ENCODE data around the gene CCL17.
"Not testable (repeated sequence)": the region's sequence is repeated elsewhere in the genome, so short reads cannot be mapped to it uniquely, and the experiment has no call there.

The CCL17 gene

GRCh38 chr16:57434003-57434402 is 29.4 kb downstream of the CCL17 start:
- TF ChIP-seq, protein P1, sequence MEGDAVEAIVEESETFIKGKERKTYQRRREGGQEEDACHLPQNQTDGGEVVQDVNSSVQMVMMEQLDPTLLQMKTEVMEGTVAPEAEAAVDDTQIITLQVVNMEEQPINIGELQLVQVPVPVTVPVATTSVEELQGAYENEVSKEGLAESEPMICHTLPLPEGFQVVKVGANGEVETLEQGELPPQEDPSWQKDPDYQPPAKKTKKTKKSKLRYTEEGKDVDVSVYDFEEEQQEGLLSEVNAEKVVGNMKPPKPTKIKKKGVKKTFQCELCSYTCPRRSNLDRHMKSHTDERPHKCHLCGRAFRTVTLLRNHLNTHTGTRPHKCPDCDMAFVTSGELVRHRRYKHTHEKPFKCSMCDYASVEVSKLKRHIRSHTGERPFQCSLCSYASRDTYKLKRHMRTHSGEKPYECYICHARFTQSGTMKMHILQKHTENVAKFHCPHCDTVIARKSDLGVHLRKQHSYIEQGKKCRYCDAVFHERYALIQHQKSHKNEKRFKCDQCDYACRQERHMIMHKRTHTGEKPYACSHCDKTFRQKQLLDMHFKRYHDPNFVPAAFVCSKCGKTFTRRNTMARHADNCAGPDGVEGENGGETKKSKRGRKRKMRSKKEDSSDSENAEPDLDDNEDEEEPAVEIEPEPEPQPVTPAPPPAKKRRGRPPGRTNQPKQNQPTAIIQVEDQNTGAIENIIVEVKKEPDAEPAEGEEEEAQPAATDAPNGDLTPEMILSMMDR (IDR thresholded peaks at IDR 0.05; ENCODE audit: insufficient read depth, missing control alignments) = no peak
- FAIRE-seq (no peak), DNase-seq (ENCODE audit: insufficient read length, low spot score) (no peak)

DNA sequence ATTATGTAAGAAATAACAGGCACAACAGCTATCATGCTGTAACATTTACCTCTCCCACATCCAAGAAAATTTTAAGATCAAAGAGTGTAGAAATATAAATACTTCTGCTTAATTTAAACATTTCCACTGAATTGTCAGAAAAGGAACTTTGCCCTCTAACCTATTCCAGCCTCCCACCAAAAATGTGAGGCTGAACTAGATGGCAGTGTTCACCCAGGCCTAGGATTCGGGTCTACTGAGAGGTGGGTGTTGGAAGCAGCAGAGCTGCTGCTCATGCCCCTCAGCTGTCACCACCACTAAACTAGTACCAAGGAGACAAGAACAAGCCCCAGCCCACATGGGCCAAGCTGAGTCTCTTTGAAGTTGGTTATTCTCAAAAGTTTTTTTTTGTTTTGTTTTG is 31.3 kb downstream of the CCL17 start:
- no peak for FAIRE-seq
- TF ChIP-seq, protein P1 (IDR thresholded peaks at IDR 0.05; ENCODE audit: insufficient read depth, missing control alignments) = no peak
- no peak for DNase-seq (ENCODE audit: insufficient read length, low spot score)

GRCh38 chr16:57439947-57440346 is 35.4 kb downstream of the CCL17 start:
- FAIRE-seq; DNase-seq (ENCODE audit: insufficient read length, low spot score): not testable (repeated sequence)

DNA sequence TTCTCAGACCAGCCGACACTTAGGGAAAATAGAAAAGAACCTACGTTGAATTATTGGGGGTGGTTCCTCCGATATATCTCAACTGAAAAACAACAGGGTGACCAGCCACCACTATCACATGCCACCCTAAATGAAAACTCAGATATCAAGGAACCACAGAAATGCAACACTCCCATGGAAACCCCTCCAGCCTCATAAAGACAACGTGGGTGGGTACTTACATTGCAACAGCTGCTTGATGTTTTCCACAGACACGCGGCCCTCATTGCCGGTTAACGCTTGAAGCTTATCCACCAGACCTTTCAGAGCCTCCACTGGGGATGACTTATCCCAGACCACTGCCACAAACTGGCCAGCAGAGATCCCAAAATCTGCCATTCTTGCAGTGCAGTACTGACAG is 36.0 kb downstream of the CCL17 start:
- not testable (repeated sequence) for DNase-seq (ENCODE audit: insufficient read length, low spot score); FAIRE-seq

GRCh38 chr16:57444711-57445110 is 40.1 kb downstream of the CCL17 start:
- FAIRE-seq (no peak), DNase-seq (ENCODE audit: insufficient read length, low spot score) (no peak)
- TF ChIP-seq, protein P1 (IDR thresholded peaks at IDR 0.05; ENCODE audit: insufficient read depth, missing control alignments) = no peak

DNA sequence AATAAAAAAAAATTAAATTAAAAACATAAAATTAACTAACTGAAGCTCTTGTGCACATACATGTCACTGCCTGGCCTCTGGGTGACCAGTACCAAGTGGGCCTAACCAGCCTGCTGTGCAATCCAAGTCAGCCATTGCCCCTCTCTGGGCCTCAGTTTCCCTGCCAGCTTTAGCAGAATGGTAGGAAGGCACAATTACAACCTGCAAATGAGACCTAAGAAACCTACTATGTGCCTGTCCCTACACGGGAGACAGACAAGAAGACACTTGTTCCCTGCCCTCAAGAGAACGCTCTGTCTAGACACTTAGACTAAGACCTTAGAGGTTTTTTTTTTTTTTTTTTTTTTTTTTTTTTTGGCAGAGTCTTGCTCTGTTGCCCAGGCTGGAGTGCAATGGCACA is 40.9 kb downstream of the CCL17 start:
- no peak for FAIRE-seq
- TF ChIP-seq, protein P1 (IDR thresholded peaks at IDR 0.05; ENCODE audit: insufficient read depth, missing control alignments) = no peak
- no peak for DNase-seq (ENCODE audit: insufficient read length, low spot score)

DNA sequence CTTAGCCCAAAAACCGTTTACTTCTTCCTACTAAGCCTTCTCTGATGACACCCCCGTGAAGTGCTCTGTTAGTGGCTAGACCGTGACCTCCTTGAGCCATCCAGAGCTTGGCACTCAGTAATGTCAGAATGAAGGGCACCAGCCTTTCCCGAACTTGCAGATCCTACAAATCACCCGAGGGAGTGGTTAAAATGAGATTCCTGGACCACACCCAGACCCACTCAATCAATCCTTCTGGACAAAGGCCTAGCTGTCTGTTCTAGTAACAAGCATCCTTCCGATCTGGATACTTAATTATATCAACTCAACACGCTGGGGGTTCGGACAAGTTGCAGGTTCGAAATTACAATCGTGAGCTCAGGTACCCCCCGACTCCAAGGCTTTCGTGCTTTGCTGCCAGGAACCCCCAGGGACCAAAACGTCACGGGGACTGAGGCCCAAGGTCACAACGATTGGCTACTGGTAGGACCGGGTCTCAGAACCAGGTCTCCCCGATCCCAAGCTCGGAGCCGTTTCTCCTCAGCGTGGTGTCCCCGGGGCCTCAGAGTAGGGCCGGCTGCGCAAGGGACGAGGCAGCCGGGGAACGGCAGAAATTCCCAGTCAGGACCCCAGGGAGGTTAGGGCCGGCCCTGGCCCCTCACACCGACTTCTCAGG is 42.1 kb downstream of the CCL17 start:
- TF ChIP-seq, protein P1 (IDR thresholded peaks at IDR 0.05; ENCODE audit: insufficient read depth, missing control alignments) = no peak
- FAIRE-seq = no peak
- no peak for DNase-seq (ENCODE audit: insufficient read length, low spot score)

DNA sequence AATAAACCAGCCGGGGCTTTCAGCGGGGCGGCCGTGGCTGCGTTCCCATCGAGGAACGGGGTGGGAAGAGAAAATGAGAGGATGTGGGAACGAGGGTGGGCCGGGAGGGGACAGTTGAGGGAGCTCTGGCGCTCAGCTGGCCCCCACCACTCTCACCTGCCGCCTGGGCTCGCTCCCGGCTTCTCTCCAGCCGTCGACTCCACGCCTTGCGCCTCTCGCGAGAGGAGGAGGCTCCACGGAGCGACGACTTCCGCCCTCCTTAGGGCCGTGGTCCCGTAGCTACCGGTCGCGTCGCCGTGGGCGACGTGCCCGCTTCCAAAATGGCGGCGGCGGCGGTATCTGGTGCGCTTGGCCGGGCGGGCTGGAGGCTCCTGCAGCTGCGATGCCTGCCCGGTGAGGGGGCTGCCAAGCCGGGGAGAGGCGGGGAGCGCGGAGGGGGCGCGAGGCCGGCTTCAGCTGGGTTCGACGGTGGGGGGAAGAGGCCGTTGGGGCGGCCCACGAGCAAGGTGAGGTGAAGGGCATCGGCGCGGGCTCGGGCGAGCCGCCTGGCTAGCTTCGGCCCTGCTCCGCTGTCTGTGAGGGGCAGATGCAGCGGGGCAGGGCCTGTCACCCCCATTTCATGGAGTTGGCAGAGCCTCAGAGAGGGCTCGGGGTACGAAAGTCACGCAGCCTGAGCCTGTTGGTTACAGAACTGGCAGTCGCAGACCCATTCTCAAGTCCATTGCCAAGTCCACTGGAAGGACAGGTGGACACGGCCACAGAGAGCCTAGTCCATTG is 42.8 kb downstream of the CCL17 start, which contains the start of the genes CIAPIN1 and COQ9:
Gene CIAPIN1 (minus strand): TSS at position 200 of the 777 bp plus-strand sequence. CDS start 6,457 bp downstream, outside the sequence.
Gene COQ9 (plus strand): TSS at position 294 of the 777 bp plus-strand sequence. CDS start 27 bp downstream, at position 321.
- TF ChIP-seq, protein P1 (IDR thresholded peaks at IDR 0.05; ENCODE audit: insufficient read depth, missing control alignments) = no peak
- FAIRE-seq (no peak), DNase-seq (ENCODE audit: insufficient read length, low spot score) (peak; percentile 47)

Data from D721Med (cell line).